8988T (cell line): ENCODE data around the gene USP30.

ENCODE experiments used
- DNase-seq: peaks from one replicate; pipeline ENCODE4 v3.0.0; 2011

Gene USP30

DNA sequence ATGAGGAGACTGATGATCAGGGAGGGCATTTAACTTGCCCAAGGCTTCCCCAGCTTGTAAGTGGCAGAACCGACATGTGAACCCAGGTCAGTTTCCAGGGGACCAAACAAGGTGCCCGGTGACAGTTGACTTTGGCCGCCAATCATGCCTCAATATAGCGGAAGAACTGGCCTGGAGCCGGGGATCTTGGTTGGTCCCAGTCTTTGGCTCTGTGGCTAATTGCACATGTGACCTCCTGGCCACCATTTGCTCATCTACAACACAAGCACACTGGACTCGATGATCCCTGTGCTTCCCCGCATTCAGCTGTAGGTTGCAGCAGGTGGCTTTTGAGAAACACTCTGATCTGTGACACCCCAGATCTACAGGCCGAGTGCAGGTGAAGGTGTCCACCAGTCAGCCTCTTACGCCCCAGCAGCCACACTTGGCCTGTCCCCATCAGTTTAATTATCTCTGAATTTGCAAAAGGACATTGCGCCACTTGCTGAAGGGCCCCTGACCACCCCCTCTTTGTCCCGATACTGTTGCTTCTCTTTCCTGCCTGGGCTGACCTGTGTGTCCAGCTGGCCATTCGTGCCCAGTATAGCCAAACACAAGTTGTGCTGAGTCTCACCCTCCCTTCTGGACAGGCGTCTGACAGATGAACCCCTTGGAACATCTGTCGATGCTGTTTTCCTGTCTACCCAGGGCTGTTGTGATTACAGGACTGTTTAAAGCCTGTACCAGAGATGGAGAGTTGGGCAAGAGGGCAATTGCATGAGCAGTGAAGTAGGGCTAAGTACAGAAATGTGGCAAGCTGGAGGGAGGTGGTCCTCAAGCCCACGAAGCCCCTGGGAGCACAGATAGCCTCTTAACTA lies 78.1 kb downstream of the USP30 start:
- no peak for DNase-seq

DNA sequence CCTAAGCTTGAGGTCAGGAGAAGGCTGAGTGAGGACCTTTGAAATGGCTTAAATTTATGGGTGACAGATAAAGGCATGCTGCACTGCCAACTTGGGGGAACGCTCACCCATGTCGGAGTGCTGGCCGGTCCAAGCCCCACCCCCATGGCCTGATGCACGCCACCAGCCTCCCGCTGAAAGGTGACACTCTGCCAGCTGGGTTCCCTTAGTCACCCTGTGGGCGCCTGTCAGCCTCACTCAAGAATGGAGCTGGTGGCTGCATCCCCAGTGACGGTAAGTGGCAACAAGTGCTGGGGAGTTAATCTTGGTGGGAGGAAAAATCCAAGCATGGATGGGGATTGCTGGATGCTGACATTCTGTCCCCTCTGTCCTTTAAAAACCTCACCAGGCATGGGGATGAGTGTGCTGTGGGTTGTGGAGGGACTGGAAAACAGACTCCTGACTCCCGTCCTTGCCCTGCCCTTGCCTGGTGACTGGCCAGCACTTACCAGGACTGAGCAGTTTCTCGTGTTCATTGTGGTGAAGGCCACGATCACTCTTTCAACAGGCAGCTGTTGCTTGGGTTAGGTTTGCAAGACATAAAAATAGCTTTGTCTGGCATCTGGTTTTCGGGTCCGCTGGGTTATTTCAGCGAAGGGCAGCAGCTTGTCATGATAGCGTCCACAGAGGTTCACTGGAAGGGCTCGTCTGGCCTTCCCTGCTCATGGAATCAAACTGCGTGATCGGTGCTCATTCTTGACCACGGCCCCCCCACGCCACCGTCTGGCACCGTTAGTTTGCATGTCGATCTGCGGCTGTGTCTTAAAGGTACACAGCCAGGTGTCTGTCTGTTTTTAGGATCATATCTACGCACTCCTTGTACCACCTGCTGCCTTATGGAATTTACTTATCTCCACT lies 79.0 kb downstream of the USP30 start:
- no peak for DNase-seq

- peak; percentile 56 for DNase-seq
Measured at GRCh38 chr12:109134186-109134917, 82.0 kb downstream of the USP30 start.

DNA sequence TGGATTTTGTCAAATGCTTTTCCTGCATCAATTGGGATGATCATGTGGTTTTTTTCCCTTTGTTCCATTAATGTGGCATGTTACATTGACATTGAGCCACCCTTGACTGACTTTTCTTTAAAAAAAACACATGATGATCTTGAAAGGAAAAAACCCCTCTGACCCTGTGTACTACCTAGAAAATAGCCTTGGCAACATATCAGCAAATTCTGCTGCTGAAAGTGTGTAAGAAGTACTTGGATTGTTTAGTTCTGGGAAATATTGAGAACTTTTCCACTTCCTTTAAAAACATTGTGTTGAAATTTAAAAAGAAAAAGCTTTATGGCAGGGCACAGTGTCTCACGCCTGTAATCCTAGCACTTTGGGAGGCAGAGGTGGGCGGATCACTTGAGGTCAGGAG lies 84.7 kb downstream of the USP30 start:
- DNase-seq: no peak
